MCF 10A (cell line): ENCODE measurements around the gene UNC5A. TPM values are rescaled to one million over a fixed set of nuclear protein-coding genes. Genes with fewer than 3 reads are reported as not detected.

ENCODE experiments used
- BruUV-seq: library from RNA; stranded (reverse); fragments of 400-500 nt; replicated peaks from 2 replicates; lab custom pipeline; 2021; lab: Mats Ljungman, UMichigan
- CTCF ChIA-PET: fragments of 300-600 bp; sonication (Branson Sonifier 250); formaldehyde crosslinking; extraction: SDS; loops from one replicate; lab custom pipeline; 2021; ENCODE audit warnings: antibody characterized with exemption, inconsistent platforms; lab: Yijun Ruan, JAX
- POLR2A ChIA-PET: fragments of 300-600, 350-650 bp; sonication (Branson Sonifier 250); formaldehyde crosslinking; extraction: SDS; loops from one replicate; lab custom pipeline; 2020; ENCODE audit warnings: antibody characterized with exemption, inconsistent platforms; lab: Yijun Ruan, JAX
- DNase-seq: peaks from one replicate; pipeline ENCODE4 v3.0.0-alpha.2; 2018; ENCODE audit not compliant: unreplicated experiment
- H3K27ac Mint-ChIP-seq: one replicate; pipeline ENCODE4 v1.8.0; 2022; ENCODE audit warnings: mild to moderate bottlenecking, low read depth, mixed read lengths; ENCODE audit not compliant: unreplicated experiment
- H3K27me3 Mint-ChIP-seq: one replicate; pipeline ENCODE4 v1.8.0; 2022; ENCODE audit warnings: mixed read lengths; ENCODE audit not compliant: insufficient read depth, unreplicated experiment
- H3K36me3 Mint-ChIP-seq: one replicate; pipeline ENCODE4 v1.8.0; 2022; ENCODE audit warnings: mild to moderate bottlenecking, moderate library complexity, mixed read lengths; ENCODE audit not compliant: insufficient read depth, unreplicated experiment
- H3K4me1 Mint-ChIP-seq: one replicate; pipeline ENCODE4 v1.8.0; 2022; ENCODE audit warnings: mixed read lengths; ENCODE audit not compliant: insufficient read depth, unreplicated experiment
- H3K4me3 Mint-ChIP-seq: one replicate; pipeline ENCODE4 v1.8.0; 2022; ENCODE audit warnings: mild to moderate bottlenecking, moderate library complexity, mixed read lengths; ENCODE audit not compliant: unreplicated experiment
- H3K9me3 Mint-ChIP-seq: one replicate; pipeline ENCODE4 v1.8.0; 2022; ENCODE audit warnings: mixed read lengths; ENCODE audit not compliant: unreplicated experiment
- intact Hi-C: fragments of 100-400 bp; cut with micrococcal nuclease; formaldehyde crosslinking; loops from 2 replicates; pipeline ENCODE4 v1.14.1; 2022
- total RNA-seq: library from RNA; stranded (reverse); gene quantifications from 2 replicates; pipeline ENCODE4 v1.2.3, GENCODE V29; 2022
- TF ChIP-seq, protein P1 (sequence below): fragments of 200-600 bp; IDR thresholded peaks from one replicate; pipeline ENCODE4 v1.8.0; 2022; ENCODE audit warnings: antibody characterized with exemption, mild to moderate bottlenecking; ENCODE audit not compliant: unreplicated experiment

Gene UNC5A
- total RNA-seq, 1 experiment from 2014 or later = 0.51 TPM

GRCh38 chr5:176813587-176814312, 3.4 kb downstream of the UNC5A start:
- no peaks in the 10 kb centered on the region for H3K9me3 Mint-ChIP-seq
- peak overlapping the region; percentile 40 for H3K27ac Mint-ChIP-seq
- peaks cover 6% of the 10 kb centered on the region for H3K4me1 Mint-ChIP-seq
- TF ChIP-seq, protein P1, sequence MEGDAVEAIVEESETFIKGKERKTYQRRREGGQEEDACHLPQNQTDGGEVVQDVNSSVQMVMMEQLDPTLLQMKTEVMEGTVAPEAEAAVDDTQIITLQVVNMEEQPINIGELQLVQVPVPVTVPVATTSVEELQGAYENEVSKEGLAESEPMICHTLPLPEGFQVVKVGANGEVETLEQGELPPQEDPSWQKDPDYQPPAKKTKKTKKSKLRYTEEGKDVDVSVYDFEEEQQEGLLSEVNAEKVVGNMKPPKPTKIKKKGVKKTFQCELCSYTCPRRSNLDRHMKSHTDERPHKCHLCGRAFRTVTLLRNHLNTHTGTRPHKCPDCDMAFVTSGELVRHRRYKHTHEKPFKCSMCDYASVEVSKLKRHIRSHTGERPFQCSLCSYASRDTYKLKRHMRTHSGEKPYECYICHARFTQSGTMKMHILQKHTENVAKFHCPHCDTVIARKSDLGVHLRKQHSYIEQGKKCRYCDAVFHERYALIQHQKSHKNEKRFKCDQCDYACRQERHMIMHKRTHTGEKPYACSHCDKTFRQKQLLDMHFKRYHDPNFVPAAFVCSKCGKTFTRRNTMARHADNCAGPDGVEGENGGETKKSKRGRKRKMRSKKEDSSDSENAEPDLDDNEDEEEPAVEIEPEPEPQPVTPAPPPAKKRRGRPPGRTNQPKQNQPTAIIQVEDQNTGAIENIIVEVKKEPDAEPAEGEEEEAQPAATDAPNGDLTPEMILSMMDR = no peak
- H3K4me3 Mint-ChIP-seq = no peak overlapping the region
- DNase-seq = no peak
- CTCF ChIA-PET = interaction anchor here (0.6 to 1.4 kb wide), 5 partner anchors 13 to 1130 kb away, joined by 3 to 4 read pairs (median 3); no protein-coding TSS in a partner anchor
- POLR2A ChIA-PET = interaction anchor here (0.8 kb wide), 1 partner anchor 97 kb away, joined by 4 read pairs; no protein-coding TSS in a partner anchor
- no TSS peak for BruUV-seq
- no peaks in the 10 kb centered on the region for H3K36me3 Mint-ChIP-seq
- intact Hi-C loops = loop anchor here (10.0 kb wide), 1 partner anchor 141 kb away; no protein-coding TSS in a partner anchor
- peaks cover 39% of the 10 kb centered on the region for H3K27me3 Mint-ChIP-seq

GRCh38 chr5:176814313-176814685, 3.9 kb downstream of the UNC5A start:
- DNase-seq = no peak
- Mint-ChIP-seq H3K27me3 (peaks cover 38% of the 10 kb centered on the region), H3K27ac (peak overlapping the region; percentile 40), H3K9me3 (no peaks in the 10 kb centered on the region), H3K36me3 (no peaks in the 10 kb centered on the region), H3K4me3 (no peak overlapping the region), H3K4me1 (peaks cover 6% of the 10 kb centered on the region)
- intact Hi-C loops = loop anchor here (10.0 kb wide), 1 partner anchor 141 kb away; no protein-coding TSS in a partner anchor
- BruUV-seq = no TSS peak
- TF ChIP-seq, protein P1 = no peak
- ChIA-PET POLR2A (no interaction called here), CTCF (interaction anchor here (0.7 kb wide), 1 partner anchor 12 kb away, joined by 4 read pairs; no protein-coding TSS in a partner anchor)

- ChIA-PET POLR2A (no interaction called here), CTCF (interaction anchor here (0.5 kb wide), 1 partner anchor 296 kb away, joined by 3 read pairs; no protein-coding TSS in a partner anchor)
- TF ChIP-seq, protein P1 = no peak
- Mint-ChIP-seq H3K9me3 (no peaks in the 10 kb centered on the region), H3K4me1 (peaks cover 6% of the 10 kb centered on the region), H3K27me3 (peaks cover 32% of the 10 kb centered on the region), H3K36me3 (no peaks in the 10 kb centered on the region), H3K27ac (no peak overlapping the region), H3K4me3 (no peak overlapping the region)
- BruUV-seq = no TSS peak
- intact Hi-C loops = loop anchor here (10.0 kb wide), 1 partner anchor 140 kb away; no protein-coding TSS in a partner anchor
- no peak for DNase-seq
Measured at GRCh38 chr5:176814836-176815438, 4.6 kb downstream of the UNC5A start.
